Measurements from ENCODE around the gene ABHD17A.

ABHD17A gene

DNA sequence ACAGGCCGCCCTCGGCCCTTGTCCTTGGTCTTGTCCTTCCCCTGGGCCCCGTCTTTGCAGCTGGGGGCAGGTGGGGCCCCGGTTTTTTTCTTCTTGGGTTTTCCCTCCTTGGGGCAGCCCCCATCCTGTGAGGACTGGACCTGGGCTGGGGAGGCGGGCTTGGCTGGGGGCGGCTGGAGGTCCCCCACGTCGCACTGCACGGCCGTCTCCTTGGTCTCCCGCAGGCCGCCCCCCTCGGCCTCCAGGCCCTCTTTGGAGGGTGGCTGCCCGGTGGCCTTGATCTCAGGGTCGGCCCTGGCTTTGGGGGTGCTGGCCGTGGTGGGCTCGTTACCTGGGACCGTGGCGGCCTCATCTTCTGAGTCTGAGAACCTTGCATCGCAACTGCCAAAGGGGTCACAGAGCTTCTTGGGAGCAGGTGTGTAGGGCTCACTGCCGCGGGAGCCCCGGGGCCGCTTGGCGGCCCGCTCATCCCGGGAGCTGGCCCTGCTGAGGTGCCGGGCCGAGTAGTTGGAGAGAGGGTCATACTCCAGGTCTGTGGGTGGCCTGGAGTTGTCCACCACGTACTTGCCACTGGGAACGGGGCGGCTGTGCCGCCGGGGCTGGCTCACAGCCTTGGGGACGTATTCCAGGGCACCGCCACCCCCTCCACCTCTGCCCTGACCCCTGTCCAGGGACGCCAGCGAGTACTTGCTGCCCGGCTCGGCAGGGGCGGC, 57.6 kb downstream of the ABHD17A start:
- no peak for TF ChIP-seq CTCF (IDR thresholded peaks at IDR 0.05)
- Mint-ChIP-seq H3K27ac (no peak overlapping the region), H3K4me3 (no peak overlapping the region), H3K36me3 (ENCODE audit: low read depth) (peaks cover 23% of the 10 kb centered on the region), H3K9me3 (no peaks in the 10 kb centered on the region), H3K4me1 (peaks cover 20% of the 10 kb centered on the region), H3K27me3 (ENCODE audit: low read depth, poor library complexity) (no peaks in the 10 kb centered on the region)
- no peak for DNase-seq
